Globus pallidus (tissue), 1 donor: ENCODE measurements around the gene HSDL2.

ENCODE experiments used
- DNase-seq: peaks from one replicate; pipeline ENCODE4 v3.0.0-alpha.2; 2015; ENCODE audit warnings: low spot score

Gene HSDL2

GRCh38 chr9:112446526-112446925 lies 66.6 kb downstream of the HSDL2 start:
- no peak for DNase-seq

- no peak for DNase-seq
These were observed 67.4 kb downstream of the HSDL2 start for GRCh38 chr9:112447283-112447761.

- no peak for DNase-seq
These were observed 82.9 kb downstream of the HSDL2 start for GRCh38 chr9:112462855-112463254.

GRCh38 chr9:112465352-112465751 lies 85.4 kb downstream of the HSDL2 start:
- no peak for DNase-seq

- DNase-seq = no peak
These were observed 93.1 kb downstream of the HSDL2 start for GRCh38 chr9:112472996-112473395.

GRCh38 chr9:112473986-112474385 lies 94.1 kb downstream of the HSDL2 start:
- DNase-seq = no peak

GRCh38 chr9:112475318-112475717 lies 95.4 kb downstream of the HSDL2 start:
- DNase-seq = no peak

GRCh38 chr9:112477330-112477729 lies 97.4 kb downstream of the HSDL2 start:
- no peak for DNase-seq

GRCh38 chr9:112479221-112479620 lies 99.3 kb downstream of the HSDL2 start:
- no peak for DNase-seq

- DNase-seq = no peak
These were observed 104.7 kb downstream of the HSDL2 start for GRCh38 chr9:112484607-112485006.

- no peak for DNase-seq
These were observed 105.7 kb downstream of the HSDL2 start for GRCh38 chr9:112485574-112485973.

GRCh38 chr9:112486221-112487007 lies 106.5 kb downstream of the HSDL2 start, which contains the start of gene KIAA1958:
TSS of gene KIAA1958 (plus strand) at chr9:112486827. CDS start at chr9:112574081, 87,254 bp downstream.
- peak; percentile 62 for DNase-seq

GRCh38 chr9:112487008-112487798 lies 107.3 kb downstream of the HSDL2 start:
- peak; percentile 54 for DNase-seq

- DNase-seq = peak; percentile 58
These were observed 108.0 kb downstream of the HSDL2 start for GRCh38 chr9:112487799-112488340.

- peak; percentile 74 for DNase-seq
These were observed 109.2 kb downstream of the HSDL2 start for GRCh38 chr9:112489039-112489546.

- DNase-seq = peak; percentile 39
These were observed 110.2 kb downstream of the HSDL2 start for GRCh38 chr9:112489876-112490666.

- DNase-seq = no peak
These were observed 113.7 kb downstream of the HSDL2 start for GRCh38 chr9:112493393-112494137.

- DNase-seq = no peak
These were observed 114.2 kb downstream of the HSDL2 start for GRCh38 chr9:112494153-112494552.

- no peak for DNase-seq
These were observed 115.7 kb downstream of the HSDL2 start for GRCh38 chr9:112495614-112496013.

GRCh38 chr9:112496074-112496722 lies 116.3 kb downstream of the HSDL2 start:
- DNase-seq = no peak
